Hypothalamus (tissue), 51 donors: Measurements from ENCODE around the gene SNX1.

Source experiments
- DNase-seq, 51 donors: peaks; one replicate each; lab custom pipeline; 2025; lab: John Stamatoyannopoulos, UW

Gene SNX1

DNA sequence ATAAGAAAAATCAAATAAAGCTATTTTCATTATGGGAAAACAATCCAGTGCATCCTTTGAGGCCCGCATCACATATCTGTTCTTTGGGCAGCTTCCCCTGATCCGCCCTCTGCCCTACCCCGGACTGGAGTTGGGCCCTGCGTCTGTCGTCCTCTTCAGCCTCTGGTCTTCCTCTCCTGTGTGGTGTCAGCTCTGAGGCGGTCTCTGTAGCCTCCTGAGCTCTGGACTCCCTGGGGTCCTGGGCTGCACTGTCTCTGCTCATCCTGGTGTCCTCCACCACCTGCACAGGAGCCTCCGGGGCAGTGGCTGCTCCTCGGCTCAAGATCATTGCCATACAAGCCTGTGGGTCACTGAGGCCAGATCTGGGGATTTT, 48.4 kb downstream of the SNX1 start:
- no peak for DNase-seq

GRCh38 chr15:64144565-64145281, 48.9 kb downstream of the SNX1 start:
- DNase-seq, result peak in 15 of 51 donors; percentile 22 to 66 (median 47)

DNA sequence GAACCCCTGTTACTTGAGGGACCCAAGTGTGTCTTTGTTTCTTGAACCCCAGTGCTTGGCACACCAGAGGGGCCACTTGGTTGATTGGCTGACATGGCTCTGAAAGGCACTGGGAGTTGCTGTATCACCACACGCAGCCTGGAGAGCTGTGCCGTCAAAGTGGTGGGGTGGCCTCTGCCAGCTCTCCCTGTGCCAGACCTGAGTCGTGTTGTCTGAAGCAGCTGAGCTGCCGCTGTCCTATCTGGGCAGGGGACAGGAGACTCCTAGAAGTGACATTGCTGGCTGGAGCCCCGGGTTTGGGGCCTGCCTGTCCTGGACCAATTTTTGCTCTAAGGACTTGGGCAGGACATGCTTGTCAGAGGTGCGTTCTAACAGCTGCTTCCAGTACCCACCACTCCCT, 50.3 kb downstream of the SNX1 start:
- peak in 1 of 51 donors; percentile 26 for DNase-seq

DNA sequence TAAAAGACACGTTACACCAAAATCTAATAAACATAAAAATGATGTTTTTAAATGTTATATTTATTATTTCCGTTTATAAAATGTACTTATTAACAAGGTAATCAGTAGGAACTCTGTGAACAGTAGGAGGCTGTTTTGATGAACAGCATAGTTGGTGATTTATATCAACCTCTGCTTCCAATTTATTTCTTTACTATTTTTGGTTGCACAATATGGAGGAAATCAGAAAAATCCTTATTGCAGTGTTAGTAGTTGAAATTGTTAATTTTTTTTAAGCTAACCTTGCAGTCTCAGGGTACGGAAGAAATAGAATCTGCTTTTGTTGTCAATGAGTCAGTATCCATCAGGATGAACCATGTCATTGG, 50.7 kb downstream of the SNX1 start:
- no peak for DNase-seq

DNA sequence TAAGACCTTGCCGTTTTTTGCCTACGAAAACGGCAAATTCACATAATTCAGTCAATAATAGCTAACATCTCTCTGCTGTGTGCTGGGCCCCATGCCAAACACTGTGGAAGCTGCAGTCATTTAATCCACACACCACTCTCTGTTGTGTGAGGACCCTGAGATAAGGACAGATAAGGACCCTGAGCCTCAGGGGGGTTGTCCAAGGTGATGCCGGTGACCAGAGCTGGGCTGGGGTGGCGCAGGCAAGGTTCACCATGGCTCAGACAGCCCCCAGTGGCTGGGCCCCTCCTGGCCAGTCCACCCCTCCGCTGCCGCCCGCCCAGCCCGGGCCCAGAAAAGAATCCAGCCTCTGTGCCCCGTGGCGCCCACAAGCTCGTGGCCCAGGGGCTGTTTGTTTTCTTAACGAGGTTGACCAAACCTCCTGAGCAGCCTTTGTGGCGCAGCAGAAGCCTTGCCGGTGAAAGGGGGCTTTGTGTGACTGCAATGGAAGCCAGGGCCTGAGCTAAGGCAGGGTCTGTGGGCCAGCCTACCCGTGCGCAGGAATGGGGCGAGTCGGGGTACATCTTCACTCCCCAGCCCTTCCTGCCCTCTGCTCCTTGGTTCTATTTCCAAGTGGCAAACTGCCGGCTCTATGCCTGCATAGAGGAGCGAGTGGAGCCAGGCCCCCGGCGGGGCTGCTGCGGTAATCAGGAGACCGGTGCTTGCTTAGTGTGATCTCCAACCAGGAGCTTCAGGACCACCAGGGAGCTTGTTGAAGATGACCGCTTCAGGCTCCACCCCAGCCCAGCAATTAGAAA, 51.3 kb downstream of the SNX1 start:
- DNase-seq, result peak in 19 of 51 donors; percentile 9 to 69 (median 48)

DNA sequence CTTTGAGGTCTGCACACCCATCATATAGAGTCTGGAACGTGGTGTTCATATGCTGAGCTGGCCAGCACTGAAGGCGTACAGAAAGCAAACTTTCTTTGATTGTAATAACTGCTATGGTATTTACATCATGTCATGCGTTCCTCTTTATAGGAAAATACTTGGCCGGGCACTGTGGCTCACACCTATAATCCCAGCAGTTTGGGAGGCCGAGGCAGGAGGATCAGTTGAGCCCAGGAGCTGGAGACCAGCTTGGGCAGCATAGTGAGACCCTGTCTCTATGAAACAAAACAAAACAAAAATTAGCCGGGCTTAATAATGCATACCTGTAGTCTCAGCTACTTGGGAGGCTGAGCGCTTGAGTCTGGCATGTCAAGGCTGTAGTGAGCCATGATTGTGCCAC, 52.4 kb downstream of the SNX1 start:
- no peak for DNase-seq

DNA sequence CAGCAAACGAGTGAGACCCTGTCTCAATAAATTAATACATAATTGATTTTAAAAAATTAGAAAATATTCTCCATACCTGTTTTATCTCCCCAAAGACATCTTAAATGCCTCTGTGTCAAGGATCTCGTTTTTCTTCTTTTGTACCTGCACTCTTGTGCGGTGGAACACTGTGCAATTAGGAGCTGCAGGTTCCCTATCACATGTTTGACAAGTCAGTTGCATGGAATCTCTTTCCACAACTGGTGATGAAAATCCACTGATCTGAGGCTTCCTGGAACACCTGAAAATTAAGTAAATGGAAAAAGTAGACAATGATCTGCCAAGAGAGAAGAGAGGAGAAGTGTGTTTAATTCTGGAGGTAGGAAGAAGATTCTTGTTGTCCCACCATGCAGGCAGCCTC, 52.8 kb downstream of the SNX1 start:
- no peak for DNase-seq

- DNase-seq, result peak in 3 of 51 donors; percentile 13 to 32 (median 25)
Measured at GRCh38 chr15:64149424-64149823, 53.6 kb downstream of the SNX1 start.

GRCh38 chr15:64149893-64150578, 54.3 kb downstream of the SNX1 start:
- peak in 2 of 51 donors; percentile 21 to 24 for DNase-seq

DNA sequence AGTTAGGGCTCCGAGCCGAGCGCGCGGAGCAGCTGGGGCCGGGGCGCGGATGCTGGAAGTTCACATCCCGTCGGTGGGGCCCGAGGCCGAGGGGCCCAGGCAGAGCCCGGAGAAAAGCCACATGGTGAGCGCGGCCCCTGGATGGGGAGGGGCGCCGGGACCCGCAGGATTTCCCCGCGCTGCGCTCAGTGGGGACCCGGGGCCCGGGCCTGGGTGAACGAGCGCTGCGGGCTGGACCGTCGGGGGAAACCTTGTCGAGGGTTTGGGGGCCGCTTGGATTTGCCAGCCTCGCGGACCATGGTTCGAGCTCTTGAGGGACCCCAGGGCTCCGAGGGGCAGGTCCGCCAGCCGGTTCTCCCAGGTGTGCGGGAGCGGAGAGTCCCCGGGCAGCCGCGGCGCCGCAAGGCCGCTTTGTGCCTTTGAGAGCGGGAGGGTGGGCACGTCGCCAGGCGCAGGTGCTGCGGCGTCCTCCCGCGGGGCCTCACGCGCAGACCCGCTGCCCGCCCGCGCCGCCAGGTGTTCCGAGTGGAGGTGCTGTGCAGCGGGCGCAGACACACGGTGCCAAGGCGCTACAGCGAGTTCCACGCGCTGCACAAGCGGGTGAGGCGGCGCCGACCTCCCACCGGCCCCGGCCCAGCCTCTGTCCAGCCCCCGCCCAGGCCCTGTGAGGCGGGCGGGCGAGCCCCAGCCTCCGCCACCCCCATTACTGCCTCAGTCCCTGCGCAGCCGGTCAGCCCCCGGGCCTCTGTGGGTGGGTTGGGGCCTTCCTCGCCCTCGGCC, 56.1 kb downstream of the SNX1 start, which contains the start of gene SNX22:
SNX22 (plus strand) TSS at position 5 of the 780 bp plus-strand sequence; CDS start at position 50, 45 bp downstream.
- peak in 4 of 51 donors; percentile 33 to 57 (median 46) for DNase-seq

- peak in 4 of 51 donors; percentile 26 to 73 (median 60) for DNase-seq
Measured at GRCh38 chr15:64152507-64153387, 57.0 kb downstream of the SNX1 start.

DNA sequence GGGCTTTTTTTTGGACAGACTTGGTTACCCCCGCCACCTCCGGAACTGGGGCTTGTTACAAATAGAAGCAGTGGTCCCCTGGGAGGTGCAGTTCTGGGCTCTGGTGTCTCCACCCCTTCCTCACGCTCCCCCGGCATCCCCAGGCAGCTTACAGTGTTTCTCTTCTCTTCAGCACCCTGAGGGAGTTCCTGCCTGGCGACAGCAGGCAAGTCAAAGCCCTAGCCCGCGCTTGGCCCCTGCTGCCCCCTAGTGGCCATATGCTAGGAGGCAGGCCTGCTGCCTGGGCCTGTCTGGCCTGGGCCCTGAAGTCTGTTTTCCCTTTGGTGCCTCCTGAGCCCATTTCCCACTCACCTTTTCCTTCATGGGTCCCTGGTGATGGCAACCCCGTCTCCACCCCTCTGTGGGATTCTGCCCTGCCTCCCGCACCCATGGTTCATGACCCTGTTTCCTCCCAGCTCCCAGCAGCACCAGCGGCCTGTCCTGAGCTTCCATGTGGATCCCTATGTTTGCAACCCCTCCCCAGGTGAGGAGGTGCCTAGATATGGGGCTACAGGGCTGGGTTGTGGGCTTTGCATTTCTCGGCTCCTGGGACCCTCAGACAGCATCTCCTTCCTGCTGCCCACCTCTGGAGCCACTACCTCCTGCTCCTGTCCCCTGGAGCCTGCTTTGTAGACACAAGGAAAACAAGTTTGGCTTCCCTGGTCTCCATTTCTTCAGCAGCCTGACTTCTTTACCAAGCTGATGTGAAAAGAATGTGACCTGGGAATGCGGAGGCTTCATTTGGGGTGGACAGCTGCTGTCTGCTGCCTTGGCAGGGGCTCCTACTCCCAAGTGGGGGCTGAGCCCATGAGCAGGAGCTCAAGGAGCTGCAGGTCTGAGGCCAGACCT, 57.9 kb downstream of the SNX1 start:
- DNase-seq, result peak in 50 of 51 donors; percentile 46 to 97 (median 84)

GRCh38 chr15:64155802-64156651, 60.2 kb downstream of the SNX1 start:
- no peak for DNase-seq

GRCh38 chr15:64156652-64157331, 61.0 kb downstream of the SNX1 start:
- DNase-seq, result no peak

DNA sequence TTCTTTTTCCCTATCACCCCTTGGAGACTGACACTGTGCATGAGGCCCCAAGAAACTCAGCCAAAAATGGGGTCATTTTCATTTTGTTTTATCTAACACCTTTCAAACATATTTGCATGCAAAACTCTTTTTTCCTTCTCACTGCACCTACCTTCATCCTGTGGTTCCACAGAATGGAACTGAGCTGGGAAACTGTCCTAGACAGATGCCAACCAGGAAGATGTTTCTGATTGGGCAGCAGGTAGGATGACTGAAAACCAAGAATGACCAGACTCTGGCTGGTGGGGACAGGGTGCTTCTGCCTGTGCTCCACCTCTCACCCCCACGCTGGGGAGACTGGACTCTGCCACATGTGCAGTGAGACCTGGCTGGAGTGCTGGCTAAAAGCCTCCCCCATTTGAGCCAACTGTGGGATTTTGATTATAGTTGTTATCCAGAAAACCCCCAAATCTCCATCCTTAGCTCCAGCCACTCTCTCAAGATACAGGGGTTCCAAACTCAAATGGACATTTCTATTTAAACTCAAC, 61.9 kb downstream of the SNX1 start:
- DNase-seq, result no peak

GRCh38 chr15:64158363-64159134, 62.8 kb downstream of the SNX1 start:
- DNase-seq, result no peak
